Heart right ventricle (tissue), 16 donors: ENCODE measurements around the gene IL17RA. TPM values are rescaled to one million over a fixed set of nuclear protein-coding genes. Genes with fewer than 3 reads are reported as not detected.

Source experiments
- ATAC-seq, 8 donors: fragments of 200-7000 bp; cut with Tn5 transposase; one replicate each; pipeline ENCODE4 v1.9.1; 2020; ENCODE audit warnings: mild to moderate bottlenecking in 8 of 8, moderate library complexity in 8 of 8, moderate number of reproducible peaks in 1 of 8
- DNase-seq, 2 donors: peaks; one replicate each; pipeline ENCODE4 v3.0.0-alpha.2; 2020
- H3K27ac ChIP-seq, 10 donors: fragments of 200-600 bp; sonication (generic) in 2 of 10; one replicate each; pipeline versions ENCODE4 v1.5.0 to v1.8.0; 2020 to 2022; ENCODE audit warnings: mild to moderate bottlenecking in 3 of 10
- H3K27me3 ChIP-seq, 7 donors: fragments of 200-600 bp; one replicate each; pipeline ENCODE4 v1.8.0; 2021 to 2022; ENCODE audit warnings: mild to moderate bottlenecking in 2 of 7
- H3K36me3 ChIP-seq, 9 donors: fragments of 200-600 bp; sonication (generic) in 1 of 9; one replicate each; pipeline versions ENCODE4 v1.5.0 to v1.8.0; 2020 to 2022; ENCODE audit warnings: mild to moderate bottlenecking in 2 of 9
- H3K4me1 ChIP-seq, 9 donors: fragments of 200-600 bp; sonication (generic) in 1 of 9; one replicate each; pipeline versions ENCODE4 v1.5.0 to v1.8.0; 2020 to 2022; ENCODE audit warnings: mild to moderate bottlenecking in 4 of 9
- H3K4me3 ChIP-seq, 10 donors: fragments of 200-600 bp; sonication (generic) in 2 of 10; one replicate each; pipeline versions ENCODE4 v1.5.0 to v1.8.0; 2020 to 2022; ENCODE audit warnings: mild to moderate bottlenecking in 7 of 10, moderate library complexity in 2 of 10
- H3K9me3 ChIP-seq, 11 donors: fragments of 200-600 bp in 10 of 11; sonication (generic) in 2 of 11; one replicate each; pipeline versions ENCODE4 v1.5.0 to v1.8.0; 2013 to 2022; ENCODE audit warnings: mild to moderate bottlenecking in 2 of 11, control low read depth in 1 of 11, moderate library complexity in 1 of 11
- WGBS, 2 donors: extraction: QIAGEN DNeasy Blood & Tissue Kit; methylation state at CpG; one replicate each; pipeline ENCODE4 v1.1.7; 2013; ENCODE audit warnings: inconsistent platforms in 1 of 2; 5-methylcytosine and 5-hydroxymethylcytosine counted together
- intact Hi-C, 10 donors: fragments of 100-400 bp; cut with DNase I; formaldehyde crosslinking; loops; one replicate each; pipeline versions ENCODE4 v1.11.1 to v1.14.2; 2022
- polyA plus RNA-seq, 2 donors: library from polyadenylated mRNA; stranded (reverse); fragments of 200-250 nt; gene quantifications; one replicate each; pipeline ENCODE4 v1.2.3, GENCODE V29; 2013
- total RNA-seq, 10 donors: library from RNA; stranded (reverse); fragmentation: NEBNext Ultra II Directional in 3 of 10; extraction: Animal tissue kit (Norgen Biotek cat#: 25700) in 3 of 10; gene quantifications; one replicate each; pipeline versions ENCODE4 v1.2.1 to v1.2.4, GENCODE V29; 2021 to 2023
- TF ChIP-seq, protein P1 (sequence below), 9 donors: fragments of 200-600 bp; sonication (generic) in 2 of 9; IDR thresholded peaks; one replicate each; pipeline versions ENCODE4 v1.5.0 to v1.8.0; 2021 to 2022; ENCODE audit warnings: antibody characterized with exemption in 9 of 9, mild to moderate bottlenecking in 5 of 9, moderate library complexity in 1 of 9
- donor health status: Arrhythmogenic right ventricular cardiomyopathy.
- donor health status: ischemic (EF 13 %, LVEDD 7.1; RV severe dilation, severe dysfunction).
- donor health status: healthy with polysubstance abuse.
- donor health status: DM: no; HTN: yes; CAD: no.
- donor health status: DM: no; HTN: no; CAD: no.
- donor health status: ischemic (EF 25% LVEDD 6.9; RV normal size, moderate dysfunction).
- donor health status: ischemic (EF 25% LVEDD 5.7; RV mildly dilated, moderate dysfunction).
- donor health status: healthy.
- donor health status: DM: yes; HTN: yes; CAD: no.
- donor health status: Ischemic cardiomyopathy.
- donor health status: ischemic (EF 35%, LVEDD 5.7; RV mildly dilated, moderate dysfunction).
- donor health status: nonischemic (EF 11% LVEDD 7.7; RV severe dilation, severe dysfunction).
- donor health status: DM: yes; HTN: yes; CAD: no.
- donor health status: PGD.
- donor health status: ischemic (EF 29% LVEDD 5.4; RV normal size, mild dysfunction).
- donor health status: nonischemic (EF 23%, LVEDD 6.1; RV moderate dilation, normal function).

Gene IL17RA
- total and polyA plus RNA-seq, 12 donors = 4.0 to 15.9 (median 5.4) TPM

GRCh38 chr22:17087498-17088131 is 2.8 kb downstream of the IL17RA start:
- no peaks in the 10 kb centered on the region for H3K9me3 ChIP-seq
- H3K4me1 ChIP-seq = peaks cover 0 to 77% (median 17%) of the 10 kb centered on the region in 9 donors
- peak overlapping the region in 1 of 10 donors; percentile 97 for H3K4me3 ChIP-seq
- ATAC-seq (no peak), DNase-seq (no peak)
- H3K27me3 ChIP-seq = no peaks in the 10 kb centered on the region
- WGBS, 2 donors = 75% methylated on average over 12 of the region's 12 CpGs
- peaks cover 0 to 9% (median 0%) of the 10 kb centered on the region in 9 donors for H3K36me3 ChIP-seq
- intact Hi-C loops = loop anchor here in 6 of 10 donors (5.0 to 10.0 kb wide), 7 partner anchors 35 to 727 kb away; partner anchors contain the start of genes HDHD5 (in 1 of the 6) and TMEM121B (in 1 of the 6)
- TF ChIP-seq, protein P1, sequence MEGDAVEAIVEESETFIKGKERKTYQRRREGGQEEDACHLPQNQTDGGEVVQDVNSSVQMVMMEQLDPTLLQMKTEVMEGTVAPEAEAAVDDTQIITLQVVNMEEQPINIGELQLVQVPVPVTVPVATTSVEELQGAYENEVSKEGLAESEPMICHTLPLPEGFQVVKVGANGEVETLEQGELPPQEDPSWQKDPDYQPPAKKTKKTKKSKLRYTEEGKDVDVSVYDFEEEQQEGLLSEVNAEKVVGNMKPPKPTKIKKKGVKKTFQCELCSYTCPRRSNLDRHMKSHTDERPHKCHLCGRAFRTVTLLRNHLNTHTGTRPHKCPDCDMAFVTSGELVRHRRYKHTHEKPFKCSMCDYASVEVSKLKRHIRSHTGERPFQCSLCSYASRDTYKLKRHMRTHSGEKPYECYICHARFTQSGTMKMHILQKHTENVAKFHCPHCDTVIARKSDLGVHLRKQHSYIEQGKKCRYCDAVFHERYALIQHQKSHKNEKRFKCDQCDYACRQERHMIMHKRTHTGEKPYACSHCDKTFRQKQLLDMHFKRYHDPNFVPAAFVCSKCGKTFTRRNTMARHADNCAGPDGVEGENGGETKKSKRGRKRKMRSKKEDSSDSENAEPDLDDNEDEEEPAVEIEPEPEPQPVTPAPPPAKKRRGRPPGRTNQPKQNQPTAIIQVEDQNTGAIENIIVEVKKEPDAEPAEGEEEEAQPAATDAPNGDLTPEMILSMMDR (IDR thresholded peaks at IDR 0.05) = no peak
- H3K27ac ChIP-seq = peak overlapping the region in 1 of 10 donors; percentile 99

- DNase-seq (no peak), ATAC-seq (no peak)
- H3K27ac ChIP-seq = no peak overlapping the region
- intact Hi-C loops = no loop called here
- H3K4me1 ChIP-seq = peaks cover 0 to 95% (median 16%) of the 10 kb centered on the region in 9 donors
- no peaks in the 10 kb centered on the region for H3K9me3 ChIP-seq
- H3K4me3 ChIP-seq = no peak overlapping the region
- TF ChIP-seq, protein P1 (IDR thresholded peaks at IDR 0.05) = no peak
- H3K36me3 ChIP-seq = peaks cover 0 to 9% (median 0%) of the 10 kb centered on the region in 9 donors
- no peaks in the 10 kb centered on the region for H3K27me3 ChIP-seq
These were observed 5.8 kb downstream of the IL17RA start for GRCh38 chr22:17090550-17090949.

GRCh38 chr22:17091851-17092250 is 7.1 kb downstream of the IL17RA start:
- WGBS, 2 donors = 62 to 74% methylated on average over 4 of the region's 4 CpGs
- H3K36me3 ChIP-seq = peaks cover 0 to 9% (median 0%) of the 10 kb centered on the region in 9 donors
- intact Hi-C loops = no loop called here
- ATAC-seq (no peak), DNase-seq (no peak)
- no peak overlapping the region for H3K4me3 ChIP-seq
- H3K4me1 ChIP-seq = peaks cover 0 to 95% (median 4%) of the 10 kb centered on the region in 9 donors
- TF ChIP-seq, protein P1 (IDR thresholded peaks at IDR 0.05) = no peak
- no peak overlapping the region for H3K27ac ChIP-seq
- H3K9me3 ChIP-seq = no peaks in the 10 kb centered on the region
- no peaks in the 10 kb centered on the region for H3K27me3 ChIP-seq

DNA sequence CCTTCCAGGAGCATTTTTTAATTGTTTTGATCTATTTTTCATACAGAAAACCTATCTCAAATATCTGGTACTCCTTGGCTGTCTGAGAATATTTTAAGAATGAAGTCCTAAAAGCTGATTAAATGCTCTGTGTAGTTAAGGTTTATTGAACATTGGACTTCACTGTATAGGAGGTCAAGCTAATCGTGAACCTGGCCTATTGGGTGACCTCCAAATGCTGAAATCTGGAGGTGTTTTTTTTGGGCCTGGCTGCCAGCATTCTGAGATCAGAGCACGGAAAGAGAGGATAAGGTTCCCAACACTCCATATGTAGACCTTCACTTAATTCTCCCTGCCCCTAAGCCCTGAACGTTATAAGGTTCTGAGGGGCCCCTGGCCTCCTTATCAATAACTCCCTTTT is 8.3 kb downstream of the IL17RA start:
- WGBS, 2 donors = 63 to 67% methylated on average over 3 of the region's 3 CpGs
- peaks cover 0 to 95% (median 0%) of the 10 kb centered on the region in 9 donors for H3K4me1 ChIP-seq
- no peaks in the 10 kb centered on the region for H3K9me3 ChIP-seq
- H3K4me3 ChIP-seq = no peak overlapping the region
- H3K36me3 ChIP-seq = peaks cover 0 to 21% (median 2%) of the 10 kb centered on the region in 9 donors
- ATAC-seq (no peak), DNase-seq (no peak)
- intact Hi-C loops = no loop called here
- H3K27me3 ChIP-seq = no peaks in the 10 kb centered on the region
- no peak overlapping the region for H3K27ac ChIP-seq
- TF ChIP-seq, protein P1 (IDR thresholded peaks at IDR 0.05) = no peak
